Activated T-cell treated with anti-CD3 and anti-CD28 coated beads, Interleukin-2, amount 50 U/mL, for 4 hours (primary cell): ENCODE data around the gene OTUD7B. TPM values are rescaled to one million over a fixed set of nuclear protein-coding genes. Genes with fewer than 3 reads are reported as not detected.
"Not testable (repeated sequence)": the region's sequence is repeated elsewhere in the genome, so short reads cannot be mapped to it uniquely, and the experiment has no call there.

Experiments
- ATAC-seq, 2 donors: fragments of 200-7000 bp; cut with Tn5 transposase; one replicate each; pipeline ENCODE4 v1.10.0; 2021
- DNase-seq: peaks from one replicate; pipeline ENCODE4 v3.0.0-alpha.2; 2020
- H3K27me3 Mint-ChIP-seq: one replicate; pipeline ENCODE4 v1.8.0; 2021; ENCODE audit warnings: low read depth, mixed read lengths
- H3K36me3 Mint-ChIP-seq: one replicate; pipeline ENCODE4 v1.8.0; 2022; ENCODE audit warnings: mixed read lengths; ENCODE audit not compliant: insufficient read depth
- H3K4me1 Mint-ChIP-seq: one replicate; pipeline ENCODE4 v1.8.0; 2021; ENCODE audit warnings: low read depth, mixed read lengths
- H3K4me3 Mint-ChIP-seq: one replicate; pipeline ENCODE4 v1.8.0; 2021; ENCODE audit warnings: mild to moderate bottlenecking, moderate library complexity, mixed read lengths
- H3K9me3 Mint-ChIP-seq: one replicate; pipeline ENCODE4 v1.8.0; 2021; ENCODE audit warnings: mixed read lengths
- total RNA-seq, 3 donors: library from RNA; stranded (reverse); gene quantifications; one replicate each; pipeline ENCODE4 v1.2.1, GENCODE V29; 2021

OTUD7B gene
- total RNA-seq, 3 donors from 2014 or later, result 40.5 to 48.2 (median 43.2) TPM

GRCh38 chr1:149957548-149957947 lies 53.0 kb downstream of the OTUD7B start:
- ATAC-seq, H3K4me3 Mint-ChIP-seq, DNase-seq, H3K27me3 Mint-ChIP-seq, H3K9me3 Mint-ChIP-seq: not testable (repeated sequence)
- H3K36me3 Mint-ChIP-seq, result peaks cover 51% of the 10 kb centered on the region
- peaks cover 10% of the 10 kb centered on the region for H3K4me1 Mint-ChIP-seq

- no peak for DNase-seq
- Mint-ChIP-seq H3K27me3 (no peaks in the 10 kb centered on the region), H3K4me3 (no peak overlapping the region), H3K4me1 (no peaks in the 10 kb centered on the region), H3K36me3 (peaks cover 42% of the 10 kb centered on the region), H3K9me3 (no peaks in the 10 kb centered on the region)
- no peak for ATAC-seq
Measured at GRCh38 chr1:149949911-149950310, 60.6 kb downstream of the OTUD7B start.

- peaks cover 36% of the 10 kb centered on the region for H3K36me3 Mint-ChIP-seq
- H3K4me1 Mint-ChIP-seq, result peaks cover 4% of the 10 kb centered on the region
- no peaks in the 10 kb centered on the region for H3K27me3 Mint-ChIP-seq
- DNase-seq, result no peak
- no peak for ATAC-seq
- H3K4me3 Mint-ChIP-seq, result no peak overlapping the region
- no peaks in the 10 kb centered on the region for H3K9me3 Mint-ChIP-seq
Measured at GRCh38 chr1:149945206-149945605, 65.3 kb downstream of the OTUD7B start.

GRCh38 chr1:149942885-149943284 lies 67.6 kb downstream of the OTUD7B start:
- Mint-ChIP-seq H3K27me3 (no peaks in the 10 kb centered on the region), H3K9me3 (no peaks in the 10 kb centered on the region), H3K36me3 (peaks cover 26% of the 10 kb centered on the region), H3K4me1 (peaks cover 17% of the 10 kb centered on the region), H3K4me3 (no peak overlapping the region)
- ATAC-seq, result no peak
- no peak for DNase-seq

- no peak for DNase-seq
- Mint-ChIP-seq H3K9me3 (no peaks in the 10 kb centered on the region), H3K27me3 (no peaks in the 10 kb centered on the region), H3K4me1 (peaks cover 24% of the 10 kb centered on the region), H3K4me3 (no peak overlapping the region), H3K36me3 (peaks cover 22% of the 10 kb centered on the region)
- ATAC-seq, result no peak
Measured at GRCh38 chr1:149942207-149942606, 68.3 kb downstream of the OTUD7B start.

GRCh38 chr1:149940427-149940826 lies 70.1 kb downstream of the OTUD7B start:
- H3K36me3 Mint-ChIP-seq, result peaks cover 16% of the 10 kb centered on the region
- DNase-seq, result no peak
- ATAC-seq, result no peak
- H3K27me3 Mint-ChIP-seq, result no peaks in the 10 kb centered on the region
- no peak overlapping the region for H3K4me3 Mint-ChIP-seq
- peaks cover 28% of the 10 kb centered on the region for H3K4me1 Mint-ChIP-seq
- no peaks in the 10 kb centered on the region for H3K9me3 Mint-ChIP-seq

- Mint-ChIP-seq H3K4me3 (peak overlapping the region; percentile 19), H3K4me1 (peaks cover 28% of the 10 kb centered on the region)
- DNase-seq, H3K27me3 Mint-ChIP-seq, ATAC-seq, H3K9me3 Mint-ChIP-seq, H3K36me3 Mint-ChIP-seq: not testable (repeated sequence)
Measured at GRCh38 chr1:149938668-149939003, 71.9 kb downstream of the OTUD7B start.

GRCh38 chr1:149937759-149938158 lies 72.8 kb downstream of the OTUD7B start:
- no peak for DNase-seq
- ATAC-seq, result peak in 1 of 2 donors; percentile 17
- Mint-ChIP-seq H3K9me3 (no peaks in the 10 kb centered on the region), H3K4me1 (peaks cover 24% of the 10 kb centered on the region), H3K36me3 (no peaks in the 10 kb centered on the region), H3K4me3 (peak overlapping the region; percentile 20), H3K27me3 (peaks cover 2% of the 10 kb centered on the region)

- no peaks in the 10 kb centered on the region for H3K9me3 Mint-ChIP-seq
- DNase-seq, result no peak
- H3K27me3 Mint-ChIP-seq, result peaks cover 2% of the 10 kb centered on the region
- peaks cover 24% of the 10 kb centered on the region for H3K4me1 Mint-ChIP-seq
- ATAC-seq, result no peak
- no peaks in the 10 kb centered on the region for H3K36me3 Mint-ChIP-seq
- H3K4me3 Mint-ChIP-seq, result peak overlapping the region; percentile 20
Measured at GRCh38 chr1:149936992-149937705, 73.4 kb downstream of the OTUD7B start.

GRCh38 chr1:149936170-149936991 lies 74.1 kb downstream of the OTUD7B start, which contains the start of gene MTMR11:
TSS of gene MTMR11 (minus strand) at chr1:149936879. CDS start at chr1:149936647, 232 bp downstream.
- Mint-ChIP-seq H3K9me3 (no peaks in the 10 kb centered on the region), H3K4me3 (peak within 1 kb of the TSS; percentile 20), H3K36me3 (no peaks in the 10 kb centered on the region), H3K4me1 (peaks cover 27% of the 10 kb centered on the region), H3K27me3 (peaks cover 2% of the 10 kb centered on the region)
- DNase-seq (no peak), ATAC-seq (no peak)

- H3K27me3 Mint-ChIP-seq, result peaks cover 2% of the 10 kb centered on the region
- no peaks in the 10 kb centered on the region for H3K9me3 Mint-ChIP-seq
- no peaks in the 10 kb centered on the region for H3K36me3 Mint-ChIP-seq
- no peak for ATAC-seq
- no peak overlapping the region for H3K4me3 Mint-ChIP-seq
- H3K4me1 Mint-ChIP-seq, result peaks cover 26% of the 10 kb centered on the region
- DNase-seq, result no peak
Measured at GRCh38 chr1:149934356-149934755, 76.2 kb downstream of the OTUD7B start.

- no peaks in the 10 kb centered on the region for H3K36me3 Mint-ChIP-seq
- ATAC-seq (no peak), DNase-seq (no peak)
- peaks cover 28% of the 10 kb centered on the region for H3K4me1 Mint-ChIP-seq
- no peaks in the 10 kb centered on the region for H3K9me3 Mint-ChIP-seq
- H3K27me3 Mint-ChIP-seq, result peaks cover 2% of the 10 kb centered on the region
- H3K4me3 Mint-ChIP-seq, result no peak overlapping the region
Measured at GRCh38 chr1:149933208-149933607, 77.3 kb downstream of the OTUD7B start.

- no peak for DNase-seq
- H3K4me3 Mint-ChIP-seq, result no peak overlapping the region
- H3K27me3 Mint-ChIP-seq, result peaks cover 2% of the 10 kb centered on the region
- no peak for ATAC-seq
- no peaks in the 10 kb centered on the region for H3K9me3 Mint-ChIP-seq
- H3K36me3 Mint-ChIP-seq, result no peaks in the 10 kb centered on the region
- H3K4me1 Mint-ChIP-seq, result peaks cover 22% of the 10 kb centered on the region
Measured at GRCh38 chr1:149932474-149932873, 78.1 kb downstream of the OTUD7B start.

- Mint-ChIP-seq H3K27me3 (peaks cover 2% of the 10 kb centered on the region), H3K36me3 (peaks cover 6% of the 10 kb centered on the region), H3K9me3 (no peaks in the 10 kb centered on the region), H3K4me3 (no peak overlapping the region), H3K4me1 (peaks cover 23% of the 10 kb centered on the region)
- no peak for DNase-seq
- ATAC-seq, result no peak
Measured at GRCh38 chr1:149931212-149931790, 79.2 kb downstream of the OTUD7B start.
